OCI-LY1 (cell line): Measurements from ENCODE around the gene SDC1.

Source experiments
- CTCF ChIP-seq: fragments of 200-600 bp; sonication (generic), shearing (Covaris generic); IDR thresholded peaks from 2 replicates; pipeline ENCODE4 v1.5.1; 2017; ENCODE audit warnings: mild to moderate bottlenecking, antibody characterized with exemption, low read length, moderate library complexity, mixed read lengths
- EZH2 ChIP-seq: fragments of 200-600 bp; sonication (generic), shearing (Covaris generic); IDR thresholded peaks from 2 replicates; pipeline ENCODE4 v1.8.0; 2017; ENCODE audit warnings: borderline replicate concordance, mixed run types, mild to moderate bottlenecking, antibody characterized with exemption, low read length, moderate library complexity, mixed read lengths

DNA sequence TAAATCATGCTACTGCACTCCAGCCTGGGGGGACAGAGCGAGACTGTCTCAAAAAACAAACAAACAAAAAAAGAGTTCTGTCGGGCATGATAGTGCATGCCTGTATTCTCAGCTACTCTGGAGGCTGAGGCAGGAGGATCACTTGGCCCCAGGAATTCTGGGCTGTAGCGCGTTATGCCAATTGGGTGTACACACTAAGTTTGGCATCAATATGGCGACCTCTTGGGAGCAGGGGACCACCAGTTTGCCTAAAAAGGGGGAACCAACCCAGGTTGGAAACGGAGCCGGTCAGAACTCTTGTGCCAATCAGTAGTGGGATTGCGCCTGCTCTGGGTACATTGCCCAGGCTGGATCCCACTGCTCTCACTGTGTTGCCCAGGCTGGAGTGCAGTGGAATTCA is 49.7 kb downstream of the SDC1 start:
- TF ChIP-seq EZH2 (no peak), CTCF (no peak)
